ENCODE data around the gene CNP. TPM values are rescaled to one million over a fixed set of nuclear protein-coding genes. Genes with fewer than 3 reads are reported as not detected.

Gene CNP
- total and polyA plus RNA-seq, 10 of the 15 experiments (the other 5 are each of a cell fraction or from before 2014, with no cell fraction given): 1.8 to 60.7 (median 31.4) TPM

DNA sequence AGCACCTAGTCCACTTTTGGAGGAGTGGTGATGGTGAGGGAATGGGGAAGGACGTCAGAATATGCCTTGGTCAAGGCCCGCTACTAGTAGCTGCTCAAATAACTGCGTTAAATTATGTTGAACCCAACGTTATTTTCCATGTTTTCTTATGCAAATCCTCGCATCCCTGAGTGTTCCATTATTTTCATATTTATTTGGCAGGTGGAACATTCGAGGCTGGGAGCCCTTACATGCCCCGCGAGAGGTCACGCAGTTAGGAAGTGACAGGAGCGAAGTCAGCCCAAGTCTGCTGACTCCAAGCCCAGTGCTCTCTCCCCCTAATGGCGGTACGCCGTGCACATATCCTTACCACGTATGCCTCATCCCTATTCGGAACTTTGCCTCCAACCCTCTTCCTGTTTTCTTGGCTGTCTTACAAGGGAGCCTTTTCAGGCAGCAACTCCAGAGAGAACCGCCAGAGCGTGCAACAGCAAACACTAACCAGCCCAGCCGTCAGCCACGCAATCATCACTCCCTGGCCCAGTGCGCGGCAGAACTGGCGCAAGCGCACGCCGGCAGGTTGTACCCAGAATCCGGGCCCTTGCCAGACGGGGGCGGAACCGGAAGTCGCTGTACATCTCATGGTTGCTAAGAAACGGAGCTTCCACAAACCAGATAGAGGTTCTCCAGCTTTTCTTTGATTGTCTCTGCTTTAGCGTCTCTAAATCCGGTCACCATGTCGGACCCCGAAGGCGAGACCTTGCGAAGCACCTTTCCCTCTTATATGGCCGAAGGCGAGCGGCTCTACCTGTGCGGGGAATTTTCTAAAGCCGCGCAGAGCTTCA is 36.4 kb upstream of the CNP start, which contains the start of gene ODAD4 (continued):
- peak; percentile 62; the same call in 1 of the 2 replicates for TF ChIP-seq GATAD2B (conservative IDR thresholded peaks at IDR 0.05; ENCODE audit: low read depth)
- no peak for TF ChIP-seq SREBF2 (IDR thresholded peaks at IDR 0.05; ENCODE audit: low read length)
- TF ChIP-seq ATF7 (IDR thresholded peaks at IDR 0.05; ENCODE audit: low read depth): no peak
- TF ChIP-seq, protein P1, sequence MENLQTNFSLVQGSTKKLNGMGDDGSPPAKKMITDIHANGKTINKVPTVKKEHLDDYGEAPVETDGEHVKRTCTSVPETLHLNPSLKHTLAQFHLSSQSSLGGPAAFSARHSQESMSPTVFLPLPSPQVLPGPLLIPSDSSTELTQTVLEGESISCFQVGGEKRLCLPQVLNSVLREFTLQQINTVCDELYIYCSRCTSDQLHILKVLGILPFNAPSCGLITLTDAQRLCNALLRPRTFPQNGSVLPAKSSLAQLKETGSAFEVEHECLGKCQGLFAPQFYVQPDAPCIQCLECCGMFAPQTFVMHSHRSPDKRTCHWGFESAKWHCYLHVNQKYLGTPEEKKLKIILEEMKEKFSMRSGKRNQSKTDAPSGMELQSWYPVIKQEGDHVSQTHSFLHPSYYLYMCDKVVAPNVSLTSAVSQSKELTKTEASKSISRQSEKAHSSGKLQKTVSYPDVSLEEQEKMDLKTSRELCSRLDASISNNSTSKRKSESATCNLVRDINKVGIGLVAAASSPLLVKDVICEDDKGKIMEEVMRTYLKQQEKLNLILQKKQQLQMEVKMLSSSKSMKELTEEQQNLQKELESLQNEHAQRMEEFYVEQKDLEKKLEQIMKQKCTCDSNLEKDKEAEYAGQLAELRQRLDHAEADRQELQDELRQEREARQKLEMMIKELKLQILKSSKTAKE (IDR thresholded peaks at IDR 0.05; ENCODE audit: low read depth, poor library complexity, severe bottlenecking): peak; percentile 47
- TF ChIP-seq RAD51 (IDR thresholded peaks at IDR 0.05): 0 out of 2 replicates have a peak, but pooled peaks have one; percentile 23
- TF ChIP-seq POU2F2 (IDR thresholded peaks at IDR 0.05; ENCODE audit: borderline replicate concordance, low read depth, low read length): peak; percentile 29; the same call in 2 of the 3 replicates
- TF ChIP-seq FOXM1 (IDR thresholded peaks at IDR 0.05; ENCODE audit: low read depth, low read length): no peak
- peak; percentile 73 for TF ChIP-seq PML (IDR thresholded peaks at IDR 0.05; ENCODE audit: low read length)
- TF ChIP-seq, protein P2, sequence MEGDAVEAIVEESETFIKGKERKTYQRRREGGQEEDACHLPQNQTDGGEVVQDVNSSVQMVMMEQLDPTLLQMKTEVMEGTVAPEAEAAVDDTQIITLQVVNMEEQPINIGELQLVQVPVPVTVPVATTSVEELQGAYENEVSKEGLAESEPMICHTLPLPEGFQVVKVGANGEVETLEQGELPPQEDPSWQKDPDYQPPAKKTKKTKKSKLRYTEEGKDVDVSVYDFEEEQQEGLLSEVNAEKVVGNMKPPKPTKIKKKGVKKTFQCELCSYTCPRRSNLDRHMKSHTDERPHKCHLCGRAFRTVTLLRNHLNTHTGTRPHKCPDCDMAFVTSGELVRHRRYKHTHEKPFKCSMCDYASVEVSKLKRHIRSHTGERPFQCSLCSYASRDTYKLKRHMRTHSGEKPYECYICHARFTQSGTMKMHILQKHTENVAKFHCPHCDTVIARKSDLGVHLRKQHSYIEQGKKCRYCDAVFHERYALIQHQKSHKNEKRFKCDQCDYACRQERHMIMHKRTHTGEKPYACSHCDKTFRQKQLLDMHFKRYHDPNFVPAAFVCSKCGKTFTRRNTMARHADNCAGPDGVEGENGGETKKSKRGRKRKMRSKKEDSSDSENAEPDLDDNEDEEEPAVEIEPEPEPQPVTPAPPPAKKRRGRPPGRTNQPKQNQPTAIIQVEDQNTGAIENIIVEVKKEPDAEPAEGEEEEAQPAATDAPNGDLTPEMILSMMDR (IDR thresholded peaks at IDR 0.05 in 2 of 3, conservative IDR thresholded peaks at IDR 0.05 in 1 of 3; ENCODE audit: control insufficient read depth in 2 of 3, extremely low read depth in 1 of 3, insufficient read depth in 1 of 3, low read depth in 3 of 3, low read length in 3 of 3): peak in 2 of 3 experiments; percentile 30 to 48; a peak in 3 of 6 replicates
- no peak for TF ChIP-seq ZNF24 (IDR thresholded peaks at IDR 0.05)
- TF ChIP-seq, protein P3, sequence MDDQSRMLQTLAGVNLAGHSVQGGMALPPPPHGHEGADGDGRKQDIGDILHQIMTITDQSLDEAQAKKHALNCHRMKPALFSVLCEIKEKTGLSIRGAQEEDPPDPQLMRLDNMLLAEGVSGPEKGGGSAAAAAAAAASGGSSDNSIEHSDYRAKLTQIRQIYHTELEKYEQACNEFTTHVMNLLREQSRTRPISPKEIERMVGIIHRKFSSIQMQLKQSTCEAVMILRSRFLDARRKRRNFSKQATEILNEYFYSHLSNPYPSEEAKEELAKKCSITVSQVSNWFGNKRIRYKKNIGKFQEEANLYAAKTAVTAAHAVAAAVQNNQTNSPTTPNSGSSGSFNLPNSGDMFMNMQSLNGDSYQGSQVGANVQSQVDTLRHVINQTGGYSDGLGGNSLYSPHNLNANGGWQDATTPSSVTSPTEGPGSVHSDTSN (IDR thresholded peaks at IDR 0.05; ENCODE audit: insufficient replicate concordance, low read depth, low read length): peak; percentile 67
- peak; percentile 25; the same call in 1 of the 2 replicates for TF ChIP-seq RUNX3 (IDR thresholded peaks at IDR 0.05; ENCODE audit: low read length)
- TF ChIP-seq WRNIP1 (IDR thresholded peaks at IDR 0.05; ENCODE audit: borderline replicate concordance, low read depth, low read length): no peak
- peak; percentile 81 for TF ChIP-seq MXI1 (IDR thresholded peaks at IDR 0.05; ENCODE audit: low read depth, low read length)
- peak; percentile 40 for TF ChIP-seq EED (IDR thresholded peaks at IDR 0.05; ENCODE audit: low read depth)
- no peak for TF ChIP-seq STAT3 (IDR thresholded peaks at IDR 0.05; ENCODE audit: low read depth, low read length)
- TF ChIP-seq, protein P4, sequence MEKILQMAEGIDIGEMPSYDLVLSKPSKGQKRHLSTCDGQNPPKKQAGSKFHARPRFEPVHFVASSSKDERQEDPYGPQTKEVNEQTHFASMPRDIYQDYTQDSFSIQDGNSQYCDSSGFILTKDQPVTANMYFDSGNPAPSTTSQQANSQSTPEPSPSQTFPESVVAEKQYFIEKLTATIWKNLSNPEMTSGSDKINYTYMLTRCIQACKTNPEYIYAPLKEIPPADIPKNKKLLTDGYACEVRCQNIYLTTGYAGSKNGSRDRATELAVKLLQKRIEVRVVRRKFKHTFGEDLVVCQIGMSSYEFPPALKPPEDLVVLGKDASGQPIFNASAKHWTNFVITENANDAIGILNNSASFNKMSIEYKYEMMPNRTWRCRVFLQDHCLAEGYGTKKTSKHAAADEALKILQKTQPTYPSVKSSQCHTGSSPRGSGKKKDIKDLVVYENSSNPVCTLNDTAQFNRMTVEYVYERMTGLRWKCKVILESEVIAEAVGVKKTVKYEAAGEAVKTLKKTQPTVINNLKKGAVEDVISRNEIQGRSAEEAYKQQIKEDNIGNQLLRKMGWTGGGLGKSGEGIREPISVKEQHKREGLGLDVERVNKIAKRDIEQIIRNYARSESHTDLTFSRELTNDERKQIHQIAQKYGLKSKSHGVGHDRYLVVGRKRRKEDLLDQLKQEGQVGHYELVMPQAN (conservative IDR thresholded peaks at IDR 0.05): peak; percentile 60
- TF ChIP-seq NFIC (IDR thresholded peaks at IDR 0.05; ENCODE audit: low read depth, low read length): no peak
- TF ChIP-seq, protein P5, sequence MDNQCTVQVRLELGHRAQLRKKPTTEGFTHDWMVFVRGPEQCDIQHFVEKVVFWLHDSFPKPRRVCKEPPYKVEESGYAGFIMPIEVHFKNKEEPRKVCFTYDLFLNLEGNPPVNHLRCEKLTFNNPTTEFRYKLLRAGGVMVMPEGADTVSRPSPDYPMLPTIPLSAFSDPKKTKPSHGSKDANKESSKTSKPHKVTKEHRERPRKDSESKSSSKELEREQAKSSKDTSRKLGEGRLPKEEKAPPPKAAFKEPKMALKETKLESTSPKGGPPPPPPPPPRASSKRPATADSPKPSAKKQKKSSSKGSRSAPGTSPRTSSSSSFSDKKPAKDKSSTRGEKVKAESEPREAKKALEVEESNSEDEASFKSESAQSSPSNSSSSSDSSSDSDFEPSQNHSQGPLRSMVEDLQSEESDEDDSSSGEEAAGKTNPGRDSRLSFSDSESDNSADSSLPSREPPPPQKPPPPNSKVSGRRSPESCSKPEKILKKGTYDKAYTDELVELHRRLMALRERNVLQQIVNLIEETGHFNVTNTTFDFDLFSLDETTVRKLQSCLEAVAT (IDR thresholded peaks at IDR 0.05): peak; percentile 65
- TF ChIP-seq TCF12 (IDR thresholded peaks at IDR 0.05; ENCODE audit: low read depth, low read length): no peak
- peak; percentile 49; the same call in 1 of the 2 replicates for TF ChIP-seq CBFB (IDR thresholded peaks at IDR 0.05; ENCODE audit: low read depth)
